Measurements from ENCODE around the gene TRIM66. TPM values are rescaled to one million over a fixed set of nuclear protein-coding genes. Genes with fewer than 3 reads are reported as not detected.

Gene TRIM66
- total and polyA plus RNA-seq, 10 of the 15 experiments (the other 5 are each of a cell fraction or from before 2014, with no cell fraction given) = 1.7 to 14.5 (median 7.4) TPM

DNA sequence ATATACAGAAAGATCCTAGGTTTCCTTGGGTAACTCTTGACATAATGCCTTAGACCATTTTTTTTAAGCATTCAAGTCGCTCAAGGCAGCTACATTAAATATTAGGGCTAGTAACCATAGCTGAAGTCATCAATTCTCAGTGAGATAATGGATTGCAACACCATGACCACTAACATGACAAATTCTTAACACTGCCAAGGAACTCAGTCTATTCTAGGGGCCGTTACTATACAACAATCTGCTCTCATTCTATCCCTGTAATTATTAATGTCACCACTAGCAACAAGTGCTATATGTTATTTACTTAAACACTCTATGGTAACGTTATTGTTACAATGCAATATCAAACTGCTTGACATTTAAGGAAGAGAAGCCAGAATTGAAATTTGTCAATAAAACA, 85.3 kb downstream of the TRIM66 start (continued):
- TF ChIP-seq, protein P1, sequence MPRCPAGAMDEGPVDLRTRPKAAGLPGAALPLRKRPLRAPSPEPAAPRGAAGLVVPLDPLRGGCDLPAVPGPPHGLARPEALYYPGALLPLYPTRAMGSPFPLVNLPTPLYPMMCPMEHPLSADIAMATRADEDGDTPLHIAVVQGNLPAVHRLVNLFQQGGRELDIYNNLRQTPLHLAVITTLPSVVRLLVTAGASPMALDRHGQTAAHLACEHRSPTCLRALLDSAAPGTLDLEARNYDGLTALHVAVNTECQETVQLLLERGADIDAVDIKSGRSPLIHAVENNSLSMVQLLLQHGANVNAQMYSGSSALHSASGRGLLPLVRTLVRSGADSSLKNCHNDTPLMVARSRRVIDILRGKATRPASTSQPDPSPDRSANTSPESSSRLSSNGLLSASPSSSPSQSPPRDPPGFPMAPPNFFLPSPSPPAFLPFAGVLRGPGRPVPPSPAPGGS (IDR thresholded peaks at IDR 0.05; ENCODE audit: borderline replicate concordance, insufficient read depth, low read depth, low read length, poor library complexity, severe bottlenecking) = no peak
- TF ChIP-seq, protein P2, sequence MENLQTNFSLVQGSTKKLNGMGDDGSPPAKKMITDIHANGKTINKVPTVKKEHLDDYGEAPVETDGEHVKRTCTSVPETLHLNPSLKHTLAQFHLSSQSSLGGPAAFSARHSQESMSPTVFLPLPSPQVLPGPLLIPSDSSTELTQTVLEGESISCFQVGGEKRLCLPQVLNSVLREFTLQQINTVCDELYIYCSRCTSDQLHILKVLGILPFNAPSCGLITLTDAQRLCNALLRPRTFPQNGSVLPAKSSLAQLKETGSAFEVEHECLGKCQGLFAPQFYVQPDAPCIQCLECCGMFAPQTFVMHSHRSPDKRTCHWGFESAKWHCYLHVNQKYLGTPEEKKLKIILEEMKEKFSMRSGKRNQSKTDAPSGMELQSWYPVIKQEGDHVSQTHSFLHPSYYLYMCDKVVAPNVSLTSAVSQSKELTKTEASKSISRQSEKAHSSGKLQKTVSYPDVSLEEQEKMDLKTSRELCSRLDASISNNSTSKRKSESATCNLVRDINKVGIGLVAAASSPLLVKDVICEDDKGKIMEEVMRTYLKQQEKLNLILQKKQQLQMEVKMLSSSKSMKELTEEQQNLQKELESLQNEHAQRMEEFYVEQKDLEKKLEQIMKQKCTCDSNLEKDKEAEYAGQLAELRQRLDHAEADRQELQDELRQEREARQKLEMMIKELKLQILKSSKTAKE (IDR thresholded peaks at IDR 0.05; ENCODE audit: low read depth, poor library complexity, severe bottlenecking) = no peak
- TF ChIP-seq CHD4 (IDR thresholded peaks at IDR 0.05) = no peak
- TF ChIP-seq BCL11A (IDR thresholded peaks at IDR 0.05; ENCODE audit: low read depth, low read length) = no peak
- TF ChIP-seq PAX5 (IDR thresholded peaks at IDR 0.05; ENCODE audit: borderline replicate concordance, low read depth, low read length) = no peak
- no peak for TF ChIP-seq MEF2B (IDR thresholded peaks at IDR 0.05; ENCODE audit: partially characterized antibody, poor library complexity, severe bottlenecking)
- TF ChIP-seq, protein P3, sequence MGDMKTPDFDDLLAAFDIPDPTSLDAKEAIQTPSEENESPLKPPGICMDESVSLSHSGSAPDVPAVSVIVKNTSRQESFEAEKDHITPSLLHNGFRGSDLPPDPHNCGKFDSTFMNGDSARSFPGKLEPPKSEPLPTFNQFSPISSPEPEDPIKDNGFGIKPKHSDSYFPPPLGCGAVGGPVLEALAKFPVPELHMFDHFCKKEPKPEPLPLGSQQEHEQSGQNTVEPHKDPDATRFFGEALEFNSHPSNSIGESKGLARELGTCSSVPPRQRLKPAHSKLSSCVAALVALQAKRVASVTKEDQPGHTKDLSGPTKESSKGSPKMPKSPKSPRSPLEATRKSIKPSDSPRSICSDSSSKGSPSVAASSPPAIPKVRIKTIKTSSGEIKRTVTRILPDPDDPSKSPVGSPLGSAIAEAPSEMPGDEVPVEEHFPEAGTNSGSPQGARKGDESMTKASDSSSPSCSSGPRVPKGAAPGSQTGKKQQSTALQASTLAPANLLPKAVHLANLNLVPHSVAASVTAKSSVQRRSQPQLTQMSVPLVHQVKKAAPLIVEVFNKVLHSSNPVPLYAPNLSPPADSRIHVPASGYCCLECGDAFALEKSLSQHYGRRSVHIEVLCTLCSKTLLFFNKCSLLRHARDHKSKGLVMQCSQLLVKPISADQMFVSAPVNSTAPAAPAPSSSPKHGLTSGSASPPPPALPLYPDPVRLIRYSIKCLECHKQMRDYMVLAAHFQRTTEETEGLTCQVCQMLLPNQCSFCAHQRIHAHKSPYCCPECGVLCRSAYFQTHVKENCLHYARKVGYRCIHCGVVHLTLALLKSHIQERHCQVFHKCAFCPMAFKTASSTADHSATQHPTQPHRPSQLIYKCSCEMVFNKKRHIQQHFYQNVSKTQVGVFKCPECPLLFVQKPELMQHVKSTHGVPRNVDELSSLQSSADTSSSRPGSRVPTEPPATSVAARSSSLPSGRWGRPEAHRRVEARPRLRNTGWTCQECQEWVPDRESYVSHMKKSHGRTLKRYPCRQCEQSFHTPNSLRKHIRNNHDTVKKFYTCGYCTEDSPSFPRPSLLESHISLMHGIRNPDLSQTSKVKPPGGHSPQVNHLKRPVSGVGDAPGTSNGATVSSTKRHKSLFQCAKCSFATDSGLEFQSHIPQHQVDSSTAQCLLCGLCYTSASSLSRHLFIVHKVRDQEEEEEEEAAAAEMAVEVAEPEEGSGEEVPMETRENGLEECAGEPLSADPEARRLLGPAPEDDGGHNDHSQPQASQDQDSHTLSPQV (IDR thresholded peaks at IDR 0.05) = no peak
- TF ChIP-seq, protein P4, sequence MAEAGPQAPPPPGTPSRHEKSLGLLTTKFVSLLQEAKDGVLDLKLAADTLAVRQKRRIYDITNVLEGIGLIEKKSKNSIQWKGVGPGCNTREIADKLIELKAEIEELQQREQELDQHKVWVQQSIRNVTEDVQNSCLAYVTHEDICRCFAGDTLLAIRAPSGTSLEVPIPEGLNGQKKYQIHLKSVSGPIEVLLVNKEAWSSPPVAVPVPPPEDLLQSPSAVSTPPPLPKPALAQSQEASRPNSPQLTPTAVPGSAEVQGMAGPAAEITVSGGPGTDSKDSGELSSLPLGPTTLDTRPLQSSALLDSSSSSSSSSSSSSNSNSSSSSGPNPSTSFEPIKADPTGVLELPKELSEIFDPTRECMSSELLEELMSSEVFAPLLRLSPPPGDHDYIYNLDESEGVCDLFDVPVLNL (IDR thresholded peaks at IDR 0.05; ENCODE audit: low read depth, low read length) = no peak
- TF ChIP-seq ZSCAN29 (IDR thresholded peaks at IDR 0.05) = no peak
- no peak for TF ChIP-seq RUNX3 (IDR thresholded peaks at IDR 0.05; ENCODE audit: low read length)

Measured in GM12878 (cell line).